ENCODE results near the gene MAML3. TPM values are rescaled to one million over a fixed set of nuclear protein-coding genes. Genes with fewer than 3 reads are reported as not detected.

MAML3 gene
- total and polyA plus RNA-seq, 8 donors: 5.8 to 18.7 (median 16.7) TPM

DNA sequence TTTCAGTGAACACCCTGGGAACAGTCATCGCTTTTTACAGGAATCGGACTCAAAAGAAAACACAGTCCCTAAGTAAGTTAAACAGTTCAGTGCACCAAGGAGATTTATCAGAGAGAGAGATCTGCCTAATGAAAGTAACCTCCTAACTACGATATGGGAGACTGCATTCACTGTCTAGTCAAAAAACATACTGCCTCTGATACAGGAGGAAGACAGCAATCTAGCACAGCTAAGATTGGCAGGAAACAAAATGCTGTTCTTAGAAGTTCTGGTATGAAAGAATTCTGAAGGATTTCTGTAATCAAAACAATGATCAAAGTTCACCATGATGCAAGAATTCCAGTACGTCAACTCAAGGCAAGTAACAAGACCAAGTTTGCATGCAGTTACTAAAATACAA is 92.8 kb downstream of the MAML3 start:
- Histone ChIP-seq H3K4me3 (no peak overlapping the region), H3K36me3 (no peaks in the 10 kb centered on the region), H3K27ac (peak overlapping the region in 1 of 2 donors; percentile 33), H3K4me1 (peaks cover 3 to 37% of the 10 kb centered on the region in 2 donors), H3K27me3 (no peaks in the 10 kb centered on the region), H3K9me3 (no peaks in the 10 kb centered on the region)
- intact Hi-C loops (cut with DNase I): no loop called here
- ATAC-seq (no peak), DNase-seq (no peak)
- TF ChIP-seq, protein P1, sequence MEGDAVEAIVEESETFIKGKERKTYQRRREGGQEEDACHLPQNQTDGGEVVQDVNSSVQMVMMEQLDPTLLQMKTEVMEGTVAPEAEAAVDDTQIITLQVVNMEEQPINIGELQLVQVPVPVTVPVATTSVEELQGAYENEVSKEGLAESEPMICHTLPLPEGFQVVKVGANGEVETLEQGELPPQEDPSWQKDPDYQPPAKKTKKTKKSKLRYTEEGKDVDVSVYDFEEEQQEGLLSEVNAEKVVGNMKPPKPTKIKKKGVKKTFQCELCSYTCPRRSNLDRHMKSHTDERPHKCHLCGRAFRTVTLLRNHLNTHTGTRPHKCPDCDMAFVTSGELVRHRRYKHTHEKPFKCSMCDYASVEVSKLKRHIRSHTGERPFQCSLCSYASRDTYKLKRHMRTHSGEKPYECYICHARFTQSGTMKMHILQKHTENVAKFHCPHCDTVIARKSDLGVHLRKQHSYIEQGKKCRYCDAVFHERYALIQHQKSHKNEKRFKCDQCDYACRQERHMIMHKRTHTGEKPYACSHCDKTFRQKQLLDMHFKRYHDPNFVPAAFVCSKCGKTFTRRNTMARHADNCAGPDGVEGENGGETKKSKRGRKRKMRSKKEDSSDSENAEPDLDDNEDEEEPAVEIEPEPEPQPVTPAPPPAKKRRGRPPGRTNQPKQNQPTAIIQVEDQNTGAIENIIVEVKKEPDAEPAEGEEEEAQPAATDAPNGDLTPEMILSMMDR (IDR thresholded peaks at IDR 0.05): no peak

DNA sequence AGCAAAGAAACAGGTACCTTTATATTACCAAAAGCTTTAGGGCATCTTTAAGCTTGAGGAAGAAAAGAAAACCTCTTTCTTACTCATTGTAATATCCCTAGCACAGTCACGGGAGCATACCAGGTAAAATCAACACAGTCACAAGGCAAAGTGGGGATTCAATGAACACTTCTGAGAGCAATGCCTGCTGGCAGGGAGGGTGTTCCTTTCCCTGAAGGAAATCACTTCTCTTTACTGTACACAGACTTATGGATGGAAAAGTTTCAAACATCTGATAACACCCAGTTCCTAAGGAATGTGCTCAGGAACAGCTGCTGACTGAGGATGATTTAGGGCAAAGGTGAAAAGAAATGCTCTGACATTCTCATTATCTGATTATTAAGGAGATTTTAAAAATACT is 94.8 kb downstream of the MAML3 start:
- no peaks in the 10 kb centered on the region for H3K9me3 ChIP-seq
- H3K36me3 ChIP-seq: no peaks in the 10 kb centered on the region
- H3K4me1 ChIP-seq: peaks cover 3 to 40% of the 10 kb centered on the region in 2 donors
- no peaks in the 10 kb centered on the region for H3K27me3 ChIP-seq
- intact Hi-C loops (cut with DNase I): loop anchor here in 1 of 2 donors (5.0 to 10.0 kb wide), 2 partner anchors 83 to 196 kb away; no protein-coding TSS in a partner anchor
- DNase-seq: peak in 1 of 4 donors; percentile 50
- H3K27ac ChIP-seq: peak overlapping the region in 1 of 2 donors; percentile 33
- ATAC-seq: peak; percentile 88
- H3K4me3 ChIP-seq: no peak overlapping the region
- TF ChIP-seq, protein P1 (IDR thresholded peaks at IDR 0.05): no peak

DNA sequence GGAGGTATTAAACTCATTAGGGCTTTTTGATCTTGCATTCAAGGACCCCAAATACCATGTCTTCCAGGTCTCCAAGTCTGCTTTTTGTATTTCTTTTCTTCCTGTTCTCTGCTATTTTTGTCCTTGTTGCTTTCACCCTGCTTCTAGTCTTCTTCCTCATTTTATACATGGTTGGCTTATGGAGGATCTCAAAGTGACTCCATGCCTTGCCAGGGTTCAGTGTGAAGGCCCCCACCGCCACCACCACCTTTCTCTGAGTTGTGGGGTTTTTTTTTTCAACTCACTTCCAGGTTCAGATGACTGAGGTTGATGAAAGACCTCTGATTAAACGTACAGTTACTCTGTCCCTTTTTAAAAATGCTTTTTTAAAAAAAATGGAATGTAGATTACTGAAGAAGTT is 96.3 kb downstream of the MAML3 start:
- no peak overlapping the region for H3K27ac ChIP-seq
- ATAC-seq: no peak
- no peaks in the 10 kb centered on the region for H3K36me3 ChIP-seq
- TF ChIP-seq, protein P1 (IDR thresholded peaks at IDR 0.05): no peak
- DNase-seq: no peak
- H3K27me3 ChIP-seq: no peaks in the 10 kb centered on the region
- no peaks in the 10 kb centered on the region for H3K9me3 ChIP-seq
- H3K4me3 ChIP-seq: no peak overlapping the region
- H3K4me1 ChIP-seq: peaks cover 3 to 47% of the 10 kb centered on the region in 2 donors
- intact Hi-C loops (cut with DNase I): loop anchor here in 1 of 2 donors (5.0 to 10.0 kb wide), 2 partner anchors 85 to 197 kb away; no protein-coding TSS in a partner anchor

DNA sequence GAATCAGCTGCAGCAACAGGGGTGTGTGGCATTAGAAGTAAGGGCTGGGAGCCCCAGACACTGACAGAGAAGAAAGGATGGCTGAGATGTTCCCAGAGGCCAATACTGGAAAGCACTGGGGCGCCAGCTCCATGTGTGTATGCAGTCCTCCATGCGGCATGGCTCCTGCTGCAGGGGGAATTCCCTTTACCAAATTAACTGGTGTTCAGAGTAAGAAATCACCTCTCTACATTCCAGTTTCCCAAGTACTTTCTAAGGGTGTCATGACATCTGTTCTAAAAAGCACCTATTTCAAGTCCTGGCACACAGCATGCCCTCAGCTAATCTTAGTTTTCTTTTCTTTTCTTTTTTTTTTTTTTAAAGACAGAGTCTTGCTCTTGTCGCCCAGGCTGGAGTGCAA is 98.0 kb downstream of the MAML3 start:
- ATAC-seq: peak; percentile 72
- Histone ChIP-seq H3K4me3 (no peak overlapping the region), H3K9me3 (no peaks in the 10 kb centered on the region), H3K4me1 (peaks cover 3 to 42% of the 10 kb centered on the region in 2 donors), H3K27ac (no peak overlapping the region), H3K27me3 (no peaks in the 10 kb centered on the region), H3K36me3 (no peaks in the 10 kb centered on the region)
- intact Hi-C loops (cut with DNase I): loop anchor here in 1 of 2 donors (5.0 to 10.0 kb wide), 2 partner anchors 86 to 199 kb away; no protein-coding TSS in a partner anchor
- no peak for DNase-seq
- TF ChIP-seq, protein P1 (IDR thresholded peaks at IDR 0.05): no peak

DNA sequence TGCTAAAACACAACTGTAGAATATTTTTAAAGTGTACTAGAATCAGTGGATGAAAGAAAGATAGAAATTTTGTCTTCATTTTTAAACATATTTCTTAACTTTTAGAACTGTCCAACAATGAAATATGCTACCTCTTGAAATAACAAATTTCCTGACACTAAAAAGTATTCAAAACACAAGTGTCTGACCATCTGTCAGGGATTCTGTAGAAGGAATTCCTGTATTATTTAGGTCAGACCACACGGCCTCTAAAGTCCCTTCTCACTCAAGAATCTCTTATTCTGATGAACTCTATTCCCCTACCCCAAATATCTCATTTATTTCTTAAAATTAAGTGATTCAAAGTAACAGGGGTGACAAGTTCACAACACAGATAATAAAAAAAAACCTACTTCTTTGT is 99.1 kb downstream of the MAML3 start:
- TF ChIP-seq, protein P1 (IDR thresholded peaks at IDR 0.05): no peak
- no peak overlapping the region for H3K27ac ChIP-seq
- no peaks in the 10 kb centered on the region for H3K36me3 ChIP-seq
- DNase-seq (no peak), ATAC-seq (no peak)
- peaks cover 0 to 43% of the 10 kb centered on the region in 2 donors for H3K4me1 ChIP-seq
- intact Hi-C loops (cut with DNase I): loop anchor here in 1 of 2 donors (5.0 to 10.0 kb wide), 3 partner anchors 87 to 200 kb away; partner anchors contain the start of gene MAML3
- H3K4me3 ChIP-seq: no peak overlapping the region
- no peaks in the 10 kb centered on the region for H3K27me3 ChIP-seq
- no peaks in the 10 kb centered on the region for H3K9me3 ChIP-seq
